T-cell (primary cell): Measurements from ENCODE around the gene TXNRD3. TPM values are rescaled to one million over a fixed set of nuclear protein-coding genes. Genes with fewer than 3 reads are reported as not detected.
A peak's percentile ranks its signal among the peaks of the same experiment; 100 is the strongest.

Experiments used
- ATAC-seq, 4 experiments: fragments of 200-7000 bp in 3 of 4; fragments of 150-1000 bp in 1 of 4; cut with Tn5 transposase; replicated peaks in 1 of 4; 1 replicate in 3 of 4; 2 replicates in 1 of 4; pipeline ENCODE4 v1.10.0; 2021; ENCODE audit warnings: moderate library complexity in 3 of 4, mild to moderate bottlenecking in 2 of 4, moderate number of reproducible peaks in 1 of 4
- CTCF ChIA-PET, 2 donors: fragments of 300-600 bp; sonication (Branson Sonifier 250); formaldehyde crosslinking; loops; one replicate each; lab custom pipeline; 2022; ENCODE audit warnings: antibody characterized with exemption in 2 of 2; lab: Charles Lee
- POLR2A ChIA-PET, 2 donors: fragments of 300-600 bp; sonication (Branson Sonifier 250); formaldehyde crosslinking; loops; one replicate each; lab custom pipeline; 2022; ENCODE audit warnings: antibody characterized with exemption in 2 of 2; lab: Charles Lee
- DNase-seq, 35 experiments: peaks; one replicate each; pipeline versions ENCODE4 v3.0.0 to v3.0.0-alpha.2; 2013 to 2023
- H3K27ac ChIP-seq: one replicate; pipeline ENCODE4 v1.5.1; 2013; ENCODE audit warnings: low read length
- H3K27me3 ChIP-seq, 2 experiments: replicated peaks in 1 of 2; 1 replicate in 1 of 2; 2 replicates in 1 of 2; pipeline versions ENCODE4 v1.6.1 to v1.7.0; 2013; ENCODE audit warnings: low read length in 1 of 2, mixed read lengths in 1 of 2; ENCODE audit not compliant: control insufficient read depth in 2 of 2, insufficient read depth in 2 of 2; ENCODE audit errors: extremely low read depth in 1 of 2
- H3K36me3 ChIP-seq, 2 donors: 1 replicate in 1 of 2; 2 replicates in 1 of 2; pipeline versions ENCODE4 v1.6.1 to v1.7.0; 2013; ENCODE audit warnings: low read length in 1 of 2; ENCODE audit not compliant: control insufficient read depth in 2 of 2, insufficient read depth in 1 of 2; ENCODE audit errors: extremely low read depth in 1 of 2
- H3K4me1 ChIP-seq, 2 experiments: 1 replicate in 1 of 2; 2 replicates in 1 of 2; pipeline versions ENCODE4 v1.6.1 to v1.7.0; 2013; ENCODE audit warnings: low read length in 2 of 2, mixed read lengths in 1 of 2; ENCODE audit not compliant: insufficient read depth in 2 of 2, control insufficient read depth in 1 of 2; ENCODE audit errors: extremely low read depth in 1 of 2
- H3K4me3 ChIP-seq, 2 donors: 1 replicate in 1 of 2; 2 replicates in 1 of 2; pipeline versions ENCODE4 v1.5.1 to v1.7.0; 2013; ENCODE audit warnings: mild to moderate bottlenecking in 2 of 2, low read length in 1 of 2, moderate library complexity in 1 of 2; ENCODE audit not compliant: control insufficient read depth in 1 of 2; ENCODE audit errors: extremely low read depth in 1 of 2
- H3K9me3 ChIP-seq: 2 replicates; pipeline ENCODE4 v1.7.0; 2013
- H3K27ac Mint-ChIP-seq, 2 donors: one replicate each; pipeline ENCODE4 v1.8.0; 2020 to 2021; ENCODE audit warnings: mild to moderate bottlenecking in 2 of 2, mixed read lengths in 2 of 2
- H3K27me3 Mint-ChIP-seq, 2 donors: one replicate each; pipeline ENCODE4 v1.8.0; 2021 to 2022; ENCODE audit warnings: mixed read lengths in 2 of 2
- H3K36me3 Mint-ChIP-seq: one replicate; pipeline ENCODE4 v1.8.0; 2021; ENCODE audit warnings: mixed read lengths
- H3K4me1 Mint-ChIP-seq, 3 donors: one replicate each; pipeline ENCODE4 v1.8.0; 2020 to 2022; ENCODE audit warnings: mixed read lengths in 3 of 3, mild to moderate bottlenecking in 1 of 3
- H3K4me3 Mint-ChIP-seq, 3 donors: one replicate each; pipeline ENCODE4 v1.8.0; 2020 to 2022; ENCODE audit warnings: mild to moderate bottlenecking in 3 of 3, mixed read lengths in 3 of 3, moderate library complexity in 3 of 3
- H3K9me3 Mint-ChIP-seq, 3 donors: one replicate each; pipeline ENCODE4 v1.8.0; 2020 to 2022; ENCODE audit warnings: mixed read lengths in 3 of 3
- WGBS: methylation state at CpG from one replicate; pipeline ENCODE4 v1.1.5; 2013; ENCODE audit warnings: missing lambda C conversion rate; ENCODE audit not compliant: insufficient coverage; 5-methylcytosine and 5-hydroxymethylcytosine counted together
- total RNA-seq, 35 experiments: library from RNA in 6 of 35; stranded (reverse) in 6 of 35; fragments of 120-200 nt in 1 of 35; gene quantifications; one replicate each; pipeline versions ENCODE4 v1.2.1 to v1.2.4 and lab custom pipeline; 2013 to 2026

The TXNRD3 gene
- total RNA-seq, 5 donors from 2014 or later (not counting 1 experiment from before 2014, with no cell fraction given) = 2.0 to 4.8 (median 4.0) TPM

- Mint-ChIP-seq H3K27me3 (peaks cover 8 to 47% of the 10 kb centered on the region in 2 donors), H3K4me3 (no peak overlapping the region)
- no peaks in the 10 kb centered on the region for H3K9me3 ChIP-seq
These were observed 3.0 kb upstream of the TXNRD3 start for GRCh38 chr3:126657901-126658300.

GRCh38 chr3:126656371-126657134 lies 1.6 kb upstream of the TXNRD3 start:
- ChIA-PET CTCF (interaction anchor here in 1 of 2 donors (0.9 kb wide), 1 partner anchor 23 kb away, joined by 3 read pairs; no protein-coding TSS in a partner anchor), POLR2A (no interaction called here)
- H3K4me1 Mint-ChIP-seq = peaks cover 0 to 9% (median 6%) of the 10 kb centered on the region in 3 donors
- peaks cover 0 to 3% of the 10 kb centered on the region in 2 experiments for H3K4me1 ChIP-seq
- no peak overlapping the region for H3K4me3 Mint-ChIP-seq
- no peaks in the 10 kb centered on the region for H3K36me3 ChIP-seq
- no peaks in the 10 kb centered on the region for H3K9me3 ChIP-seq
- no peak for DNase-seq
- H3K27me3 ChIP-seq = peaks cover 0 to 39% of the 10 kb centered on the region in 2 experiments
- no peak overlapping the region for H3K4me3 ChIP-seq
- no peaks in the 10 kb centered on the region for H3K9me3 Mint-ChIP-seq
- peaks cover 8 to 47% of the 10 kb centered on the region in 2 donors for H3K27me3 Mint-ChIP-seq
- H3K27ac Mint-ChIP-seq = no peak overlapping the region
- H3K36me3 Mint-ChIP-seq = no peaks in the 10 kb centered on the region
- H3K27ac ChIP-seq = no peak overlapping the region
- WGBS = 50% methylated on average over 5 of the region's 8 CpGs
- no peak for ATAC-seq

More at GRCh38 chr3:126657901-126658300, 3.0 kb upstream of the TXNRD3 start:
- peaks cover 0 to 9% (median 6%) of the 10 kb centered on the region in 3 donors for H3K4me1 Mint-ChIP-seq
- ATAC-seq = no peak
- CTCF ChIA-PET = no interaction called here
- H3K4me1 ChIP-seq = peaks cover 0 to 3% of the 10 kb centered on the region in 2 experiments
- no peaks in the 10 kb centered on the region for H3K9me3 Mint-ChIP-seq
- POLR2A ChIA-PET = no interaction called here
- DNase-seq = no peak
- no peak overlapping the region for H3K27ac ChIP-seq
- no peak overlapping the region for H3K27ac Mint-ChIP-seq
- no peak overlapping the region for H3K4me3 ChIP-seq
- peaks cover 0 to 50% of the 10 kb centered on the region in 2 experiments for H3K27me3 ChIP-seq
- H3K36me3 Mint-ChIP-seq = no peaks in the 10 kb centered on the region
- 78% methylated on average over 2 of the region's 2 CpGs for WGBS
- no peaks in the 10 kb centered on the region for H3K36me3 ChIP-seq

GRCh38 chr3:126655887-126656286 lies 963 bp upstream of the TXNRD3 start:
- Histone ChIP-seq H3K4me1 (peaks cover 0 to 3% of the 10 kb centered on the region in 2 experiments), H3K9me3 (no peaks in the 10 kb centered on the region)

GRCh38 chr3:126649556-126650092 lies 5.3 kb downstream of the TXNRD3 start:
- no peak overlapping the region for H3K4me3 Mint-ChIP-seq
- Histone ChIP-seq H3K27me3 (peaks cover 0 to 4% of the 10 kb centered on the region in 2 experiments), H3K27ac (no peak overlapping the region), H3K4me3 (no peak overlapping the region), H3K36me3 (peaks cover 0 to 3% of the 10 kb centered on the region in 2 donors), H3K9me3 (no peaks in the 10 kb centered on the region), H3K4me1 (peaks cover 0 to 3% of the 10 kb centered on the region in 2 experiments)
- DNase-seq = no peak
- H3K4me1 Mint-ChIP-seq = peaks cover 0 to 6% (median 3%) of the 10 kb centered on the region in 3 donors
- no peak overlapping the region for H3K27ac Mint-ChIP-seq
- no peaks in the 10 kb centered on the region for H3K36me3 Mint-ChIP-seq
- H3K9me3 Mint-ChIP-seq = no peaks in the 10 kb centered on the region
- no peak for ATAC-seq
- H3K27me3 Mint-ChIP-seq = peaks cover 4 to 27% of the 10 kb centered on the region in 2 donors
- POLR2A ChIA-PET = no interaction called here
- CTCF ChIA-PET = no interaction called here
- no CpG with 5 or more reads among the region's 2 CpGs for WGBS

More at GRCh38 chr3:126655887-126656286, 963 bp upstream of the TXNRD3 start:
- H3K4me1 Mint-ChIP-seq = peaks cover 0 to 9% (median 6%) of the 10 kb centered on the region in 3 donors
- ATAC-seq = no peak
- H3K27ac ChIP-seq = no peak overlapping the region
- no peak overlapping the region for H3K4me3 ChIP-seq
- POLR2A ChIA-PET = no interaction called here
- no peak for DNase-seq
- peaks cover 0 to 39% of the 10 kb centered on the region in 2 experiments for H3K27me3 ChIP-seq
- peaks cover 4 to 49% of the 10 kb centered on the region in 2 donors for H3K27me3 Mint-ChIP-seq
- no peaks in the 10 kb centered on the region for H3K9me3 Mint-ChIP-seq
- no peaks in the 10 kb centered on the region for H3K36me3 ChIP-seq
- peak overlapping the region in 2 of 3 donors; percentile 80 to 88 for H3K4me3 Mint-ChIP-seq
- WGBS = 91% methylated on average over 11 of the region's 11 CpGs
- CTCF ChIA-PET = interaction anchor here in 1 of 2 donors (0.6 kb wide), 1 partner anchor 1450 kb away, joined by 7 read pairs; no protein-coding TSS in a partner anchor
- no peaks in the 10 kb centered on the region for H3K36me3 Mint-ChIP-seq
- no peak overlapping the region for H3K27ac Mint-ChIP-seq

GRCh38 chr3:126646674-126647073 lies 8.2 kb downstream of the TXNRD3 start:
- H3K4me1 ChIP-seq = no peaks in the 10 kb centered on the region
- H3K36me3 ChIP-seq = peaks cover 0 to 3% of the 10 kb centered on the region in 2 donors
- peaks cover 4 to 13% of the 10 kb centered on the region in 2 donors for H3K27me3 Mint-ChIP-seq
- H3K27ac Mint-ChIP-seq = no peak overlapping the region
- H3K9me3 ChIP-seq = no peaks in the 10 kb centered on the region
- H3K27me3 ChIP-seq = no peaks in the 10 kb centered on the region
- no peaks in the 10 kb centered on the region for H3K4me1 Mint-ChIP-seq
- H3K27ac ChIP-seq = no peak overlapping the region
- H3K4me3 Mint-ChIP-seq = no peak overlapping the region
- peaks cover 10% of the 10 kb centered on the region for H3K36me3 Mint-ChIP-seq
- H3K4me3 ChIP-seq = no peak overlapping the region
- H3K9me3 Mint-ChIP-seq = no peaks in the 10 kb centered on the region
- no peak for ATAC-seq
- DNase-seq = no peak
- POLR2A ChIA-PET = no interaction called here
- WGBS = 88% methylated on average over 1 of the region's 1 CpG
- CTCF ChIA-PET = no interaction called here

GRCh38 chr3:126644615-126645014 lies 10.3 kb downstream of the TXNRD3 start:
- Mint-ChIP-seq H3K36me3 (peaks cover 13% of the 10 kb centered on the region), H3K27me3 (peaks cover 2 to 7% of the 10 kb centered on the region in 2 donors), H3K4me3 (no peak overlapping the region), H3K27ac (no peak overlapping the region), H3K4me1 (no peaks in the 10 kb centered on the region), H3K9me3 (no peaks in the 10 kb centered on the region)
- Histone ChIP-seq H3K4me1 (no peaks in the 10 kb centered on the region), H3K27me3 (no peaks in the 10 kb centered on the region), H3K36me3 (peaks cover 0 to 3% of the 10 kb centered on the region in 2 donors), H3K9me3 (no peaks in the 10 kb centered on the region), H3K27ac (no peak overlapping the region), H3K4me3 (no peak overlapping the region)
- CTCF ChIA-PET = interaction anchor here in 1 of 2 donors (0.8 kb wide), 1 partner anchor 37 kb away, joined by 4 read pairs; no protein-coding TSS in a partner anchor
- no CpG with 5 or more reads among the region's 2 CpGs for WGBS
- POLR2A ChIA-PET = no interaction called here
- no peak for ATAC-seq
- DNase-seq = no peak
